GM19099 (cell line): Measurements from ENCODE around the gene DCDC2.

Source experiments
- POLR2A ChIP-seq: IDR thresholded peaks from 3 replicates; pipeline ENCODE4 v1.6.1; 2011; ENCODE audit warnings: low read depth; ENCODE audit not compliant: insufficient read length; ENCODE audit errors: extremely low read depth

DCDC2 gene

GRCh38 chr6:24330137-24330732, 27.6 kb downstream of the DCDC2 start:
- no peak for TF ChIP-seq POLR2A

DNA sequence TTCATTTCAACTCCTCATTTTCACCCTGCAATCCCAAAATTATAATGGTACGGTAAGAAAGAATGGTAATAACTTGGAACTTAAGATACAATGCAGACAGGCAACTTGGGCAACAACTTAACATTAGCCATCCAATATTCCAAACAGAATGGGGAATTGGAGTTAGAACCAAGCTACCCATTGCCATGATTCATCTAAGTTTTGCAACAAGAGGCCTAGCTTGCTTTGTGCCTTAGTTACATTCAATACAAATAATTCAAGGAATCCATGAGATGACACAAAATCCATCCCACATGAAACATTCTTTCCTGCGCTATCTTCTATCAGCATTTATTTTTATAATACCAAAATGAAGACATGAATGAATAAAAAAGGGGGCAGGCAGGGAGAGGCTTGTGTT, 28.4 kb downstream of the DCDC2 start:
- TF ChIP-seq POLR2A, result no peak

GRCh38 chr6:24329022-24329421, 28.8 kb downstream of the DCDC2 start:
- TF ChIP-seq POLR2A, result no peak

DNA sequence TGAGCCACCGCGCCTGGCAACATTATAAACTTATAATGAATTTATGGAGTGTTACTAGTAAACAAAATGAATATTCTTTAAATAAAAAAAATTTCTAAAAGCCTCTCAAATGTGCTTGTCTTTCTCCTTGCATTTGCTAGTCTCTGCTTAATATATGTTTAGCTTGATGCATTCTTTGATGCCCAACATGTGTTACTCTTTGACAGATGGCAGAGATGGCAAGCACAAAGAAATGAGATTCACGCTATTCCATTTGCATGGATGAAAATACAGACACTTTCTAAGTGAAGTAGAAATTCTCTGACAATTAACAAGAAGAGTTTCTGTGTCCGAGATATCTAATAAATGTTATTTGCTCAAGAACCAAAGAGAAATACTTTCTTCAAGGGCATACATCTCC, 30.1 kb downstream of the DCDC2 start:
- TF ChIP-seq POLR2A, result no peak

- no peak for TF ChIP-seq POLR2A
These were observed 31.9 kb downstream of the DCDC2 start for GRCh38 chr6:24325978-24326377.

- no peak for TF ChIP-seq POLR2A
These were observed 33.2 kb downstream of the DCDC2 start for GRCh38 chr6:24324617-24325016.

DNA sequence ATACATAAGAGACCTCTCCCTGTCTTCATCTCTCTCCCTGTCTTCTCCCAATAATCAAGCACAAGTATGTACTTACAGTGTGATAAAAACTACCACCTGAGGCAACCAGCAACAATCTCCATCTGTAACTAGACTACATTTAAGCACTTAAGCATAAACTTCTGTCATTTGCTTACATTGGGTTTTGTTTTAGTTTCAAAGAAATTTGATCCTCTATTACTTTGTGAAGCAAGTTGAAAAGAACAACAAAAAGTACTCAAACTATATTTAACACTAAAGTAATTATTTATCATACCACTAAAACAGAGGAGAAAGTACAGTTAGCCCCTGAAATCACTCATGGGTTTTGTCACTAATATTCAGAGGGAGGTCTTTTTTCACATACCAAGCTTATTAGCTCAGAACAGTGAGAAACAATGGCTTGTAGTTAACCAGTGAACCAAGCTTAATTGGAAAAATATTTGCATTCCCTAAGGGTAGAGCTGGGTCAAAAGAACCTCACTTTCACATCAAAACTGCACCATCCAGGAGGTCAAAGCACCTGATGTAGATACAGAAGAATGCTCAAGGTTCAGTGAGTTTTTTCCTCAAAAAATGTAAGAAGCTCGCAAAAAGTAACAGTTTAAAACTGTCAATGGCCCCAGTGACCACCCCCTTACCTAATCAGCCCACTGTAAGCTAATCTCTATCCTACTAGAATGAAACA, 34.1 kb downstream of the DCDC2 start:
- TF ChIP-seq POLR2A, result no peak

GRCh38 chr6:24322924-24323323, 34.9 kb downstream of the DCDC2 start:
- TF ChIP-seq POLR2A, result no peak

DNA sequence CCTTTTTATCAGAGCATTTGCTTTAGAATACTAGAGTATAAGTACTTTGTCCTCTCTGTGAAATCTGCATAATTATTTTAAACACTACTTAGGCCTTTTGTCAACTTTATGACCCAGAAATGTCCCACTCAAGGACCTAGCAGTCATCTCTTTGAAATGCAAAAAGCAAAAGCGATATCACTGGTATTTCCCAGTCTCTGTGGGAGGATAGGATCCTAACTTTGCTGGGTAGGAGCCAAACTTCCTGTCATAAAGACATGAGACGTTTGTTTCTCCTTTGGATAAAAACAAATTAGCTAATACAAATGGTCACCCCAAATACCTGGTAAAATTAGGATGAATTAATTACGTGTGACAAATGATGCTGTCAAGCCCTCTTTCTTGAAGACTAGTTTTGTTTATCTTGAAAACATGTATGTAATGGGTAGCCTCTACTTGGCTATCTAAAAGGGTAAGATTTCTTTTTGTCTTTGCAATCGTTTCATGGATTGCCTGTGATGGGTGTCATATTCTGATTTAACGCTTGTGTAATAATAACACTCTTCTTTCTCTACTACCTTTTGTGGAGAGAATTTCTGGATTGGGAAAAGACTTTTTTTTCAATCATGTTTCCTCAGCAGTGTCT, 36.2 kb downstream of the DCDC2 start:
- TF ChIP-seq POLR2A, result no peak

GRCh38 chr6:24313251-24314141, 44.4 kb downstream of the DCDC2 start:
- no peak for TF ChIP-seq POLR2A

DNA sequence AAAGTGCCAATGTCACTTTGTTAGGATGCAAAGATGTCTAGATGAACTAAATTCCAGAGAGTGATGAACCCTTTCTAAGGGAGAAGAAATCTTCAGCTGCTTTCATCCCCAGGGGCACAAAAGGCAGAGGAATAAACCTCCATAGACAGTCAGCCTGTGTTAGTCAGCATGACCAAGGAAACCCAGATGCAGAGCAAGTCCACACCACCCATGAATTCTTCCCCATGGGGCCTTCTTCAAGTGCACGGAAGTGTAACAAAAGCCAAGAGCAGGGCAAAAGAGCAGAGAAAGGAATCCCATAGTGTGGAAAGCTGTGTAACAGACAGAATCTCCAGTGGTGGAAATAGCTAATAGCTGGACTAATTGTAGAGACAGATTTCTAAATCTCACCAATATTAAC, 50.0 kb downstream of the DCDC2 start:
- no peak for TF ChIP-seq POLR2A

- TF ChIP-seq POLR2A, result no peak
These were observed 50.9 kb downstream of the DCDC2 start for GRCh38 chr6:24306936-24307335.

DNA sequence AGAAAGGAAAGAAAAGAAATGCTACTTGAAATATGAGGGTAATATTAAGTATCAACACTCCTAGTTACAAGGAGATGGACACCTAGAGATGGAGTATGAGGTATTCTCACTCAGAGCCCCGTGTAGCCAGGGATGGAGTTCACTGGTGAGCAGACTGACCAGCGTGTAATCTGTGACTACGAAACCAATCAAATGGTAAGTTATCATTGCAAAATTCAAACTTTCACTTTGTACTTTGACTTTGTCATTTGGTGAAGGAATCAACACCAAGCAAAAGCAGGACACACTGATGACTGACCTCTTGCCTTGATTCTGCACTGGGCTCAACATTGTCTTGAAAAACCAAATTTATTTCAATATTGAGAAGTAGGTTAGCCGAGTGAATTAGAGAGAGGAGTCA, 51.8 kb downstream of the DCDC2 start:
- TF ChIP-seq POLR2A, result no peak

DNA sequence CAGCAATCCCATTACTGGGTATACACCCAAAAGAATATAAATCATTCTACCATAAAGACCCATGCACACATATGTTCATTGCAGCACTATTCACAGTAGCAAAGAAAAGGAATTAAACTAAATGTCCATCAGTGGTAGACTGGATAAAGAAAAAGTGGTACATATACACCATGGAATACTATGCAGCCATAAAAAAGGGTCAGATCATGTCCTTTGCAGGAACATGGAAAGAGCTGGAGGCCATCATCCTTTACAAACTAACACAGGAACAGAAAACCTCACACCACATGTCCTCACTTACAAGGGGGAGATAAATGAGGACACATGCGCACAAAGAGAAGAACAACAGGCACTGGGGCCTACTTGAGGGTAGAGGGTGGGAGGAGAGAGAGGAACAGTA, 60.9 kb downstream of the DCDC2 start:
- TF ChIP-seq POLR2A, result no peak

DNA sequence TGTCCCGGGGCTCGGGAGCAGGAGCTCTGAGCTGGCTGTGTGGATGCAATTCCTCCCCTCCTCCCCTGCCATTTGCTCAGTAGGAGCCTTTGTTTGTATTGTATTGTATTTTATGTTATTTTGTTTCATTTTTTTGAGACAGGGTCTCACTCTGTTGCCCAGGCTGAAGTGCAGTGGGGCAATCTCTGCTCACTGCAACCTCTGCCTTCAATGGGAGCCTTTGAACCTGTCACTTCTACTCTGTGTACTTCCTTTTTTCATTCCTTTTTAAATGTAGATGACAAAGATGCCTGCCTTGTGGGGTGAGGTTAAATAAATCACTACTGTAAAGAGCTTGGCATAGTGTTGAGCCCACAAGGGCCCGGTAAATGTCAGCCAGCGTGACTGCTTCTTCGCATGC, 70.6 kb downstream of the DCDC2 start:
- TF ChIP-seq POLR2A, result no peak
